Activated naive CD4-positive, alpha-beta T cell treated with anti-CD3 and anti-CD28 coated beads, Interleukin-2, amount 50 U/mL, for 72 hours (primary cell): ENCODE data around the gene CYP11A1. TPM values are rescaled to one million over a fixed set of nuclear protein-coding genes. Genes with fewer than 3 reads are reported as not detected.

Source experiments
- ATAC-seq, 2 donors: fragments of 150-1000 bp; cut with Tn5 transposase; 2 replicates each; pipeline ENCODE4 v1.10.0; 2021; ENCODE audit warnings: mild to moderate bottlenecking in 2 of 2, moderate library complexity in 2 of 2
- DNase-seq, 2 donors: peaks; one replicate each; pipeline ENCODE4 v3.0.0; 2021 to 2022; ENCODE audit warnings: low spot score in 2 of 2
- H3K27ac Mint-ChIP-seq, 2 donors: one replicate each; pipeline ENCODE4 v1.8.0; 2022; ENCODE audit warnings: mild to moderate bottlenecking in 2 of 2, mixed read lengths in 2 of 2
- H3K36me3 Mint-ChIP-seq, 2 donors: one replicate each; pipeline ENCODE4 v1.8.0; 2022; ENCODE audit warnings: mixed read lengths in 2 of 2
- H3K9me3 Mint-ChIP-seq, 2 donors: one replicate each; pipeline ENCODE4 v1.8.0; 2022; ENCODE audit warnings: mixed read lengths in 2 of 2
- total RNA-seq, 2 donors: library from RNA; stranded (reverse); gene quantifications; one replicate each; pipeline ENCODE4 v1.2.3, GENCODE V29; 2022

The CYP11A1 gene
- total RNA-seq, 2 donors from 2014 or later: 0.59 TPM; not detected in 1

DNA sequence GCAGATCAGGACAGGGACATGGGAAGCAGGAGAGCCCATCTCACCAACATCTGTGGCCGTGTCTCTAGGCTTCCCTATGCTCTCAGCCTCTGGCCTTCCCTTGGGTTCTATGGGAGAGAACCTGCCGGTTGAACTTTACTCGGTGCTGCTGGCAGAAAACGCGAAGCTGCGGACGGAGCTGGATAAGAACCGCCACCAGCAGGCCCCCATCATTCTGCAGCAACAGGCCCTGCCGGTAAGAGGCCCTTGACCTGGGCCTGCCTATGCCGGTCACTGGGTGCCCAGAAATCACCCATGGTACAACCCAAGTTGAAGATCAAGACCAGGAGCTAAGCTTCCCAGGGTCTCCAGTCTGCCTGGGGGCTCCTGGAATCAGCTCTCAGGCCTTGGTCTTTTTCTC, 34.8 kb downstream of the CYP11A1 start:
- Mint-ChIP-seq H3K36me3 (no peaks in the 10 kb centered on the region), H3K27ac (no peak overlapping the region), H3K9me3 (no peaks in the 10 kb centered on the region)
- DNase-seq (no peak), ATAC-seq (no peak)

- Mint-ChIP-seq H3K36me3 (no peaks in the 10 kb centered on the region), H3K9me3 (no peaks in the 10 kb centered on the region), H3K27ac (no peak overlapping the region)
- ATAC-seq (no peak), DNase-seq (no peak)
Measured at GRCh38 chr15:74332011-74332410, 35.4 kb downstream of the CYP11A1 start.

DNA sequence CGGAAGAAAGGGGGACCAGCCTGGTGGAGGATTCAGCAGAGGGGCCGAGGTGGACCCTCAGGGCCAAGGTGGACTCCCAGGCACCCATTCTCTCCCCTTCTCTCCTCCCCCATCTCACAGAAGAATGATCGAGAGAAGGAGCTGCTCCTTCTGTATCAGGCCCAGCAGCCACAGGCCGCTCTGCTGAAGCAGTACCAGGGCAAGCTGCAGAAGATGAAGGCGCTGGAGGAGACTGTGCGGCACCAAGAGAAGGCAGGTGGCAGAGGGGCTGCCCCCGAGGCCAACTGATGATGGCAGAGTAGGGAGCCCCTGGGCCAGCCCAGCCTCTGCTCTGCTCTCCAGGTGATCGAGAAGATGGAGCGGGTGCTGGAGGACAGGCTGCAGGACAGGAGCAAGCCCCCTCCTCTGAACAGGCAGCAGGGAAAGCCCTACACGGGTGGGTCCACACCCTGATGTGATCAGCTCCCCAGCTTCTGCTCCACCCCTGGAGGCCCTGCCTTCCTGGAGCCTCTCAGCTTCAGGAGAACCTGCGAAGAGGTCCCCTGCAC, 36.5 kb downstream of the CYP11A1 start:
- ATAC-seq (no peak), DNase-seq (no peak)
- Mint-ChIP-seq H3K36me3 (no peaks in the 10 kb centered on the region), H3K9me3 (no peaks in the 10 kb centered on the region), H3K27ac (no peak overlapping the region)

GRCh38 chr15:74328331-74329056, 39.0 kb downstream of the CYP11A1 start:
- no peak for ATAC-seq
- Mint-ChIP-seq H3K36me3 (no peaks in the 10 kb centered on the region), H3K27ac (peak overlapping the region in 1 of 2 donors; percentile 4), H3K9me3 (no peaks in the 10 kb centered on the region)
- DNase-seq: no peak

DNA sequence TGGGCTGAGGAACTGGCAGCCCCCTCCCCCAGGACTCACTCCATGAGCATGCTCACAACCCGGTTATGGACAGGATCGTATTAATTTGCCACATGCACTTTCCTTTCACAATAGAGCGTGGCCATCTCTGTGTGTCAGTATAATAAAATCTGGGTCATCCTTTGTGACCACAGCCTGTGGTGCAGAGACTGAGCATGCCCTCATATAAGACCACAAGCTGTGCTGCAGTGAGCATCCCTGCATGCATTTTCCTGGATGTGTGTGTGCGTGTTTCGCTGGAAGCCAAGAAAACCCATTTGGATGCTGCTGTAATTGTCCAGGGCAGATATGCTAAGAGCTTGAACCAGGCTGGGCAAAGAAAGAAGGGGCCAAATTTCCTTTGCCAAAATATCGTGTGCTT, 39.7 kb downstream of the CYP11A1 start:
- Mint-ChIP-seq H3K9me3 (no peaks in the 10 kb centered on the region), H3K36me3 (no peaks in the 10 kb centered on the region), H3K27ac (peak overlapping the region in 1 of 2 donors; percentile 4)
- DNase-seq: no peak
- no peak for ATAC-seq

- ATAC-seq: no peak
- no peak for DNase-seq
Measured at GRCh38 chr15:74326746-74327145, 40.7 kb downstream of the CYP11A1 start.

DNA sequence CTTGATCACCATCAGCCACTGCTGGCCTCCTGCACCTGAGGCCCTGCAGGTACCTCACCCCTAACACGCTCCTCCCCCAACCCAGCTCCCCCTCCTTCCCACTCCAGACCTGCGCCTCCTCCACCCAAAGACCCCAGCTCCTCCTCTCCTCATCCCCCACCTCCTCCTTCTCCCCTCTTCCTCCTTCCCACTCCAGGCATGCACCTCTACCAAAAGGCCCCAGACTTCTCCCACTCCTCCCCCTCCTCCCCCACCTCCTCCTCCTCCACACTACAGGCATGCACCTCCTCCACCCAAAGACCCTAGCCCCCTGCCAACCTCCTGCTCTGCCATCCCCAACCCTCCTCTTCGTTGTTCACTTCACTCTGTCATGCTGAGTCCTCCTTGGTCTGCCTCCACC, 42.7 kb downstream of the CYP11A1 start:
- no peaks in the 10 kb centered on the region for H3K36me3 Mint-ChIP-seq
- no peaks in the 10 kb centered on the region for H3K9me3 Mint-ChIP-seq
- ATAC-seq (no peak), DNase-seq (no peak)
- H3K27ac Mint-ChIP-seq: no peak overlapping the region

More at GRCh38 chr15:74326746-74327145, 40.7 kb downstream of the CYP11A1 start:
- H3K9me3 Mint-ChIP-seq: no peaks in the 10 kb centered on the region
- no peaks in the 10 kb centered on the region for H3K36me3 Mint-ChIP-seq
- H3K27ac Mint-ChIP-seq: no peak overlapping the region

- no peaks in the 10 kb centered on the region for H3K36me3 Mint-ChIP-seq
- no peaks in the 10 kb centered on the region for H3K9me3 Mint-ChIP-seq
- ATAC-seq: peak; percentile 82 to 86
Measured at GRCh38 chr15:74322558-74323180, 44.8 kb downstream of the CYP11A1 start.

DNA sequence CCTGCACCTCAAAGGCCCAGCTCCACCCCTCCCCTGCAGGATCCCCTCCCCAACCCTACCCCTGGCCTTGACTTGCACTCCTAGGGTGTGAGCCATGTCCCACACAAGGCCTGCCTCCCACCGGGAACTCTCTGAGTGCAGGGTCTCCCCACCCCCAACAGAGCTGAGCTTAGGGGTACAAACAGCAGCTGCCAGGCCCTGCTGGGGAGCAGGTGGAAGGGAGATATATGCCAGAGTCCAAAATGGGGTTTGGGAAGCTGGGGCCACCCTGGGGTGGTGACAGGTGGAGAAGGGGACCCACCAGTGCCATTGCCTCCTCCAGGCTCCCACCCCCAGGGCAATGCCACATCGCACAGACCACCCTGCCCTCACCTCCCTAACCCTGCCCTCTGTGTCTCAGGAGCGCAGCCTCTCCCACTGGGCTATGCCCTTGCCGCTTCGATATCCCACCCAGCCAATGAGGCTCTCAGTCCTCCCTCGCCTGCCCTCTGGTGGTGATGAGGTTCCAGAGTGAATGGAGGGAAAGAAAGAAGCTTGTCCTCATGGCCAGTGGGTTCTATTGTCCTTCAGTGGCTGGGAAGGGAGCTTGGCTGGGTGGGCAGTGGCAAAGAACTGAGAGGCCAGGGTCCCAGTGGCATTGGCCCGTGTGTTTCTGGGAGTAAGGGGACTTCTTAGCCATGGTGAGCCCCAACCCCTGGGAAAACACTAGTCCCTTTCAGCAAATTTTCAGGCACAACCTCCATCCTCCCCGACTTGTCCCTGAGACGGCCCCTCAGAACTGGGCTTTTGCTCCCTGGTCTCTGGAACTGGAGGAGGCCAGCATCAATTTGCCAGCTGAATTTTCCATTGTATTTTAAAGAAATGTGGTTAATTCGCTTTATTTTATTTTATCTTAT, 46.8 kb downstream of the CYP11A1 start:
- Mint-ChIP-seq H3K9me3 (no peaks in the 10 kb centered on the region), H3K27ac (no peak overlapping the region), H3K36me3 (no peaks in the 10 kb centered on the region)
- DNase-seq (peak in 1 of 2 donors; percentile 43), ATAC-seq (peak in 1 of 2 donors; percentile 47)

More at GRCh38 chr15:74322558-74323180, 44.8 kb downstream of the CYP11A1 start:
- no peak overlapping the region for H3K27ac Mint-ChIP-seq
- peak in 1 of 2 donors; percentile 68 for DNase-seq

- ATAC-seq (no peak), DNase-seq (no peak)
- H3K36me3 Mint-ChIP-seq: no peaks in the 10 kb centered on the region
- no peaks in the 10 kb centered on the region for H3K9me3 Mint-ChIP-seq
- peak overlapping the region in 1 of 2 donors; percentile 33 for H3K27ac Mint-ChIP-seq
Measured at GRCh38 chr15:74319596-74320351, 47.7 kb downstream of the CYP11A1 start.

DNA sequence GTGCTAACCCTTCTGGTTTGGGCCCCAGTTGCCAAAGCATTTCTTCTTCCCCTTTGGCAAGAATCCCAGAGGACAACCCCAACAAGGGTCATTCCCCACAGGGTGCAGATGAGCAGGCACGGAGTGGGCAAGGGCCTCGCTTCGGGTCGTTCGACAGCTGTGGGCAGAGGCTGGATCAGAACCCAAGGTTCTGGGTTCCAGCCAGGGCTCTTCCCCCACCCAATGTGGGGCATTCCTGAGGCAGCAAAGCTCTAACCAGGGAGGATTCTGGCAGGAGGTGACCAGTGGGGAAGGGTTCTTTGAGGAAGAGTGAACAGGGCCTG, 48.3 kb downstream of the CYP11A1 start:
- Mint-ChIP-seq H3K36me3 (no peaks in the 10 kb centered on the region), H3K9me3 (no peaks in the 10 kb centered on the region), H3K27ac (peak overlapping the region in 1 of 2 donors; percentile 33)
- DNase-seq (no peak), ATAC-seq (no peak)

DNA sequence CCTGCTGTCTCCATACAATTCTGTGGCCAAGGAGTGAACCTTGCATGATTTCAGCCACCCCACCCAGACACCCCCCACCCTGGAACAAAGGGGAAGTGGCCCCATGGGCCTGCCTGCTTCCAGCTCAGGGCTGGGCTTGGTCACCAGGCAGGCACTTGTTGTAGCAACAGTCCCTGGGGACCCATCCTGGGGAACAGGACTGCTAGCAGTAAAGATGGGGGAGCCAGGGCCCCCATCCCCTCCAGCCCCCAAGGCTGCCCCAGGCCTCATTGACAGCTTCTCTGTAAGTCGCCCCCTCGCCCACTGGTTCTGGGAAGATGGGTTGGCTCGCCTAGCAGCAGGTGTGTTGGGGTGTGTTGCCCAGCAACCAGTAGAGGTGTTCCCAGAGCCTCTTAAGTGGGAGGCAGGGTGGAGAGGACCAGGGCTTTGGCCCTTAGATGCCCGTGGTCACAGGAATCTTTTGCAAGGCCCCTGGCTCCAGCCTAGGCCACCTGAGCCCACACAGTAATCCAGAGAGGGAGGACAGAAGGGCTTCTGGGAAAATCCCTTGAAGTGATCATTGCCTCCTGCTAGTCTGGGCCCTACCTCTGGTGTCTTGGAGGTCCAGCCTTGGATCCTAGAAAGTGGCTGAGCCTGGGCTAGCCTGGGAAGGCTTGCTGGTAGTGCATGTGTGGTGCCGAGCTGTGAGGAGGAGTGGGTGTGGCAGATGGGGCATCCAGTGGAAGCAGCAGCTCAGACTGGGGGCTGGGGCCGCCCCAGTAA, 48.9 kb downstream of the CYP11A1 start:
- peak overlapping the region in 1 of 2 donors; percentile 33 for H3K27ac Mint-ChIP-seq
- H3K36me3 Mint-ChIP-seq: no peaks in the 10 kb centered on the region
- no peaks in the 10 kb centered on the region for H3K9me3 Mint-ChIP-seq
- DNase-seq (no peak), ATAC-seq (no peak)

- peak overlapping the region in 1 of 2 donors; percentile 65 for H3K27ac Mint-ChIP-seq
- DNase-seq (no peak), ATAC-seq (no peak)
- H3K9me3 Mint-ChIP-seq: no peaks in the 10 kb centered on the region
- no peaks in the 10 kb centered on the region for H3K36me3 Mint-ChIP-seq
Measured at GRCh38 chr15:74317820-74318375, 49.5 kb downstream of the CYP11A1 start.

GRCh38 chr15:74316141-74316540, 51.3 kb downstream of the CYP11A1 start:
- Mint-ChIP-seq H3K27ac (peak overlapping the region in 1 of 2 donors; percentile 50), H3K36me3 (no peaks in the 10 kb centered on the region), H3K9me3 (no peaks in the 10 kb centered on the region)
- ATAC-seq: no peak
- no peak for DNase-seq

- ATAC-seq: peak; percentile 27 to 43
- Mint-ChIP-seq H3K27ac (peak overlapping the region; percentile 22 to 50), H3K9me3 (no peaks in the 10 kb centered on the region), H3K36me3 (no peaks in the 10 kb centered on the region)
- DNase-seq: no peak
Measured at GRCh38 chr15:74315626-74316025, 51.8 kb downstream of the CYP11A1 start.
